Heart left ventricle (tissue), 16 donors: Measurements from ENCODE around the gene SUN1. TPM values are rescaled to one million over a fixed set of nuclear protein-coding genes. Genes with fewer than 3 reads are reported as not detected.

Experiments used
- ATAC-seq, 4 donors: fragments of 200-7000 bp; cut with Tn5 transposase; one replicate each; pipeline ENCODE4 v1.9.1; 2020 to 2022; ENCODE audit warnings: moderate library complexity in 4 of 4, mild to moderate bottlenecking in 3 of 4, moderate number of reproducible peaks in 1 of 4
- DNase-seq, 5 donors: peaks; one replicate each; pipeline ENCODE4 v3.0.0-alpha.2; 2020
- H3K27ac ChIP-seq, 12 donors: fragments of 200-600 bp; sonication (generic) in 4 of 12; one replicate each; pipeline versions ENCODE4 v1.5.0 to v1.8.0; 2016 to 2022; ENCODE audit warnings: mild to moderate bottlenecking in 2 of 12
- H3K27me3 ChIP-seq, 9 donors: fragments of 200-600 bp; sonication (generic) in 2 of 9; one replicate each; pipeline versions ENCODE4 v1.5.1 to v1.8.0; 2016 to 2022; ENCODE audit warnings: mild to moderate bottlenecking in 3 of 9
- H3K36me3 ChIP-seq, 9 donors: fragments of 200-600 bp; sonication (generic) in 2 of 9; one replicate each; pipeline versions ENCODE4 v1.5.0 to v1.8.0; 2018 to 2022; ENCODE audit warnings: mild to moderate bottlenecking in 2 of 9
- H3K4me1 ChIP-seq, 12 donors: fragments of 200-600 bp; sonication (generic) in 4 of 12; one replicate each; pipeline versions ENCODE4 v1.5.0 to v1.8.0; 2016 to 2022; ENCODE audit warnings: mild to moderate bottlenecking in 3 of 12
- H3K4me3 ChIP-seq, 12 donors: fragments of 200-600 bp; sonication (generic) in 4 of 12; one replicate each; pipeline versions ENCODE4 v1.5.0 to v1.8.0; 2017 to 2022; ENCODE audit warnings: mild to moderate bottlenecking in 9 of 12, moderate library complexity in 4 of 12
- H3K9me3 ChIP-seq, 12 donors: fragments of 200-600 bp; sonication (generic) in 4 of 12; one replicate each; pipeline versions ENCODE4 v1.5.0 to v1.8.0; 2016 to 2022; ENCODE audit warnings: mild to moderate bottlenecking in 1 of 12
- CTCF ChIP-seq, 12 donors: fragments of 200-600 bp; sonication (generic) in 4 of 12; IDR thresholded peaks; one replicate each; pipeline versions ENCODE4 v1.5.0 to v1.8.0; 2018 to 2022; ENCODE audit warnings: antibody characterized with exemption in 12 of 12, mild to moderate bottlenecking in 5 of 12
- POLR2A ChIP-seq, 2 donors: fragments of 450-650 bp; IDR thresholded peaks; one replicate each; pipeline ENCODE4 v1.6.1; 2017; ENCODE audit warnings: antibody characterized with exemption in 2 of 2, mild to moderate bottlenecking in 2 of 2, moderate library complexity in 2 of 2
- WGBS, 4 donors: extraction: QIAGEN DNeasy Blood & Tissue Kit in 2 of 4; methylation state at CpG; one replicate each; pipeline versions ENCODE4 v1.1.5 to v1.1.7; 2013 to 2018; 5-methylcytosine and 5-hydroxymethylcytosine counted together
- intact Hi-C, 10 donors: fragments of 100-400 bp; cut with DNase I; formaldehyde crosslinking; loops; one replicate each; pipeline versions ENCODE4 v1.11.1 to v1.14.2; 2022
- polyA plus RNA-seq, 2 donors: library from polyadenylated mRNA; stranded (reverse); fragments of 200-250 nt; gene quantifications; one replicate each; pipeline ENCODE4 v1.2.3, GENCODE V29; 2013
- total RNA-seq, 9 donors: library from RNA; depleted of rRNA in 2 of 9; stranded (reverse); fragments of >200 nt in 2 of 9; fragmentation: NEBNext Ultra II Directional in 3 of 9; extraction: Animal tissue kit (Norgen Biotek cat#: 25700) in 3 of 9; gene quantifications; one replicate each; pipeline versions ENCODE4 v1.1.0 to v1.2.4, GENCODE V29; 2016 to 2023
- donor health status: ischemic (EF 13 %, LVEDD 7.1; RV severe dilation, severe dysfunction).
- donor health status: healthy with polysubstance abuse.
- donor health status: DM: no; HTN: yes; CAD: no.
- donor health status: DM: no; HTN: no; CAD: no.
- donor health status: ischemic (EF 25% LVEDD 6.9; RV normal size, moderate dysfunction).
- donor health status: ischemic (EF 25% LVEDD 5.7; RV mildly dilated, moderate dysfunction).
- donor health status: healthy.
- donor health status: DM: yes; HTN: yes; CAD: no.
- donor health status: ischemic (EF 35%, LVEDD 5.7; RV mildly dilated, moderate dysfunction).
- donor health status: nonischemic (EF 11% LVEDD 7.7; RV severe dilation, severe dysfunction).
- donor health status: DM: yes; HTN: yes; CAD: no.
- donor health status: PGD.
- donor health status: ischemic (EF 29% LVEDD 5.4; RV normal size, mild dysfunction).
- donor health status: nonischemic (EF 23%, LVEDD 6.1; RV moderate dilation, normal function).

The SUN1 gene
- total and polyA plus RNA-seq, 11 donors, result 111 to 203 (median 151) TPM

GRCh38 chr7:849145-849544, 16.9 kb downstream of the SUN1 start:
- H3K4me3 ChIP-seq, result no peak overlapping the region
- H3K9me3 ChIP-seq, result no peaks in the 10 kb centered on the region
- peaks cover 0 to 89% (median 74%) of the 10 kb centered on the region in 9 donors for H3K36me3 ChIP-seq
- no peak overlapping the region for H3K27ac ChIP-seq
- ATAC-seq, result no peak
- no peaks in the 10 kb centered on the region for H3K27me3 ChIP-seq
- intact Hi-C loops, result no loop called here
- peak in 1 of 5 donors; percentile 28 for DNase-seq
- TF ChIP-seq POLR2A (IDR thresholded peaks at IDR 0.05) (no peak), CTCF (IDR thresholded peaks at IDR 0.05) (no peak)
- 81 to 90% (median 88%) methylated on average over 14 of the region's 14 CpGs for WGBS, 4 donors
- H3K4me1 ChIP-seq, result peaks cover 0 to 11% (median 0%) of the 10 kb centered on the region in 12 donors

- no peak overlapping the region for H3K4me3 ChIP-seq
- TF ChIP-seq CTCF (IDR thresholded peaks at IDR 0.05), result no peak
- TF ChIP-seq POLR2A (IDR thresholded peaks at IDR 0.05), result no peak
- H3K4me1 ChIP-seq, result peaks cover 0 to 11% (median 0%) of the 10 kb centered on the region in 12 donors
- no peaks in the 10 kb centered on the region for H3K9me3 ChIP-seq
- no peaks in the 10 kb centered on the region for H3K27me3 ChIP-seq
- intact Hi-C loops, result no loop called here
- WGBS, 4 donors, result 84 to 91% (median 88%) methylated on average over 19 of the region's 19 CpGs
- peak in 1 of 5 donors; percentile 46 for DNase-seq
- H3K27ac ChIP-seq, result no peak overlapping the region
- peaks cover 0 to 89% (median 74%) of the 10 kb centered on the region in 9 donors for H3K36me3 ChIP-seq
- ATAC-seq, result peak in 1 of 4 donors; percentile 7
These were observed 17.5 kb downstream of the SUN1 start for GRCh38 chr7:849781-850180.

- Histone ChIP-seq H3K9me3 (no peaks in the 10 kb centered on the region), H3K27me3 (no peaks in the 10 kb centered on the region), H3K27ac (no peak overlapping the region), H3K4me1 (peaks cover 0 to 11% (median 0%) of the 10 kb centered on the region in 12 donors), H3K36me3 (peaks cover 0 to 91% (median 77%) of the 10 kb centered on the region in 9 donors), H3K4me3 (no peak overlapping the region)
- DNase-seq (peak in 1 of 5 donors; percentile 58), ATAC-seq (peak; percentile 10 to 64 (median 48))
- 46 to 74% (median 66%) methylated on average over 7 to 14 of the region's 14 CpGs for WGBS, 4 donors
- no peak for TF ChIP-seq POLR2A (IDR thresholded peaks at IDR 0.05)
- intact Hi-C loops, result no loop called here
These were observed 18.9 kb downstream of the SUN1 start for GRCh38 chr7:851204-851603.

GRCh38 chr7:853366-854117, 21.3 kb downstream of the SUN1 start:
- DNase-seq (peak in 1 of 5 donors; percentile 43), ATAC-seq (no peak)
- TF ChIP-seq POLR2A (IDR thresholded peaks at IDR 0.05) (no peak), CTCF (IDR thresholded peaks at IDR 0.05) (no peak)
- no peak overlapping the region for H3K27ac ChIP-seq
- H3K4me3 ChIP-seq, result no peak overlapping the region
- intact Hi-C loops, result no loop called here
- WGBS, 4 donors, result 86 to 89% (median 87%) methylated on average over 23 to 33 of the region's 33 CpGs
- no peaks in the 10 kb centered on the region for H3K27me3 ChIP-seq
- H3K4me1 ChIP-seq, result peaks cover 0 to 11% (median 0%) of the 10 kb centered on the region in 12 donors
- peaks cover 0 to 100% (median 95%) of the 10 kb centered on the region in 9 donors for H3K36me3 ChIP-seq
- no peaks in the 10 kb centered on the region for H3K9me3 ChIP-seq
